HL-60/S4 treated with phorbol 12-myristate 13-acetate at 8.2 ng/mL for 4 days and 3 days (cell line): ENCODE data around the gene PXDC1.
"Not testable (repeated sequence)": the region's sequence is repeated elsewhere in the genome, so short reads cannot be mapped to it uniquely, and the experiment has no call there.

Source experiments
- in situ Hi-C: fragments of 300-500 bp; cut with MboI; formaldehyde crosslinking; loops from 2 replicates; pipeline ENCODE4 v1.15.0; 2022; ENCODE audit warnings: low sequenced_read_pairs

PXDC1 gene

GRCh38 chr6:3764516-3765335, 13.2 kb upstream of the PXDC1 start:
- in situ Hi-C loops: no loop called here

DNA sequence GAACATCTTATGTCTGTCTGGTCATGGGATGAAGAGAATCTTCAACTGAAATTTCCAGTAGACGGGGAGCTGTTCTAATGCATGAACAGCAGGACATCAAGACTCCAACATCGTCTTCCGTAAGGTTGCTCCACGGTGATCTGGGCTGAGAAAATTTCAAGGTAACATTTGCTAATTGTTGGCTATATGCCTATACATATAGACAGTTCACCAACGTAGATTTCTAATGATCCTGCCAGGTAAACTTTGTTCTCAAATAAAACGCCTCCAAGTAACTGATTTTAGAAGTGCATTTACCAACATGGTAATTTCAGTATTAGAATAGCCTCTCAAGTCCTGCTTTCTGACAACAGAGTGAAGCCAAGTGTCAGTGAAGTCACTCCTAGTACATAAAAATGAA, 11.3 kb upstream of the PXDC1 start:
- in situ Hi-C loops: no loop called here

GRCh38 chr6:3762359-3762758, 10.8 kb upstream of the PXDC1 start:
- in situ Hi-C loops: no loop called here

DNA sequence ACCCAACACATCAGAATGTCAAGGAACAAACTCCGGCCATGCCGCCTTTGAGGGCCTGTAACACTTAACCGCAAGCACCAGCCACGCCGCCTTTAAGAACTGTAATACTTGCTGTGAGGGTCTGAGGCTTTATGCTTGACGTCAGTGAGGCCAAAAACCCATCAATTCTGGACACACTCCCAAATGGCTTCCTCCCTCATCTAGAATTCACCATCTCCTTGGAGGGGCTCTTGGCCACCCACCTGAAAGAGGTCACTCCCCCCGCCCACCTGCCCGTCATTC, 10.4 kb upstream of the PXDC1 start:
- in situ Hi-C loops: no loop called here

GRCh38 chr6:3759646-3760232, 8.2 kb upstream of the PXDC1 start:
- in situ Hi-C loops: no loop called here

DNA sequence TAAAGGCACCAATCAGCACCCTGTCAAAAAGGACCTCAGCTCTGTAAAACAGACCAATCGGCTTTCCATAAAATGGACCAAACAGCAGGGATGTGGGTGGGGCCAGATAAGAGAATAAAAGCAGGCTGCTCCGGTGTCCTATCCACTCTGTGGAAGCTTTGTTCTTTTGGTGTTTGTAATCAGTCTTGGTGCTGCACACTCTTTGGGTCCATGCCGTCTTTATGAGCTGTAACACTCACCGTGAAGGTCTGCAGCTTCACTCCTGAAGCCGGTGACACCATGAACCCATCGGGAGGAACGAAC, 7.3 kb upstream of the PXDC1 start:
- in situ Hi-C loops: no loop called here

- in situ Hi-C loops: not testable (repeated sequence)
These were observed 6.7 kb upstream of the PXDC1 start for GRCh38 chr6:3757998-3758841.

DNA sequence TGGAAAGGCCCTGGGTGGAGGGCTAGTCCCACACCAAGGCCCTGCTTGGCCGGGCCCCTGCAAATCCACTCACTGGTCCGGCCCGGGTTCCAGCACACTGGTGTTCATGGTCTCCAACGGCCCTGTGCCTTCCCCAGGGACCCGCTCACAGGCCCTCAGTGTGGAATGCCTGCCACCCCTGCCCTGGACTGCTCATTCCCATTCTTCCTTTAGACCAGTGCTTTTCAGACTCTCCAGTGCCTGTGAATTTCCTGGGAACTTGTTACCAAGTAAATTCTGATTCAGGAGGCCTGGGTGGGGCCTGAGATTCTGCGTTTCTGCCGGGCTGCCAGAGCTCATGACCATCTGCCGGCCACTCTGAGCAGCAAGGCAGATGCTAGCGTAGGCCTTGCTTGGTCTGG, 5.7 kb upstream of the PXDC1 start:
- in situ Hi-C loops: no loop called here

GRCh38 chr6:3756546-3756945, 5.0 kb upstream of the PXDC1 start:
- in situ Hi-C loops: no loop called here

DNA sequence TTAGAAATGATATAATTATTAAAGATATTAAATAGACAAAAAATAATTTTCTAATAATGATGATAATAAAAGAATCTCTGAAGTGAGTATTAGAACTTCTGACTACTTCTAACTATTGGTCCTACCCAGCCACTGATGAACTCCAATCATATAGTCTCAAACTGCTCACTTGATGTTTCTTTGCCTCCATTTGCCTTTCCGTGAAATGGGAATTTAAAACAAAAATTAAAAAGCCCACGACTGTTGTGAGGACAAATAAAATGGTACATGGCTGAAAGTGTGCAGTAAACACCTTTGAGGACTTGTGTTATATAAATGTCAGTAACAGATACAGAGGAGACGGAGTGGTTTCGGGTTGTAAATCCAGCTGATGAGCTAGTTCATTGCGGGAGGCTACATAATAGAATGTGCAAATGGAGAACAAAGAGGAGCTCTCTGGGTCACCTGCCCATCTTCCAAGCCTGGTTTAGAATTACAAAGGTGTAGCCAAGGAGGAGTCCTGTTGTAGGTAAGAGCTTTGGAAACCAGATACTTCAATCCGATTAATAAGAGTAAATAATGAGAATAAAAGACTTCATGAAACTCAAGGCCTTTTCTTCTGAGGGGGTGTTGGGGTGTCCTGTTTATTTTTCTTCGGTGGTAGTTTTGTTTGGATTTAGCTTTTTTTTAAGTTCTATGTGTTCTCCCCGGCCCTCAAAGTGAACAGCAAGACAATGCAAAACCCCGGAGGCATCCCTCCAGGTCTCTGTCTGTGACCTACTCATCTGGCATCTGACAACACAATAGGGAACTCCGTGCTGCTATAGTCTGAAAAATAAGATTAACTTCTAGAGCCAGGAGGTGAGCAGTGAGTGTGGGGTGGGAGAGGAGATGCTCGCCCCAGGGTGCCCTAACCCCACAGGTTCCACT, 4.4 kb upstream of the PXDC1 start:
- in situ Hi-C loops: no loop called here

DNA sequence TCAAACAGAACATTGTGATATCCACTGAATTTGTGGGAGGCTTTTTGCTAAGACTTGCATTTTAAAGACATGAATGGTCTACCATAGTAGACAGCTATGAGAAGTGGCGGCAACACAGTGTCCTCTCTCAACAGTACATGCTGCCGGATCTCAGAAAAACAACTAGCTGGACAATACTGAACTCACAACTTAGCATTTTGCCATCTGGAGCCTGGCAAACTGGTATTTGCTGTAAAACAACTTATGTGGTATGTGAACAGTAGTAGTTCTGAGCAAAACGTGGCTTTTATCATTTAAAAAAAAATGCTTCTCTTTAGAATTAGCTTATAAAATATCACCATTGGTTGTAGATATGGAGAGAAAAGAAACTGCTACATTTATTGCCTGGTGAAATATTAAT, 3.3 kb upstream of the PXDC1 start:
- in situ Hi-C loops: no loop called here

DNA sequence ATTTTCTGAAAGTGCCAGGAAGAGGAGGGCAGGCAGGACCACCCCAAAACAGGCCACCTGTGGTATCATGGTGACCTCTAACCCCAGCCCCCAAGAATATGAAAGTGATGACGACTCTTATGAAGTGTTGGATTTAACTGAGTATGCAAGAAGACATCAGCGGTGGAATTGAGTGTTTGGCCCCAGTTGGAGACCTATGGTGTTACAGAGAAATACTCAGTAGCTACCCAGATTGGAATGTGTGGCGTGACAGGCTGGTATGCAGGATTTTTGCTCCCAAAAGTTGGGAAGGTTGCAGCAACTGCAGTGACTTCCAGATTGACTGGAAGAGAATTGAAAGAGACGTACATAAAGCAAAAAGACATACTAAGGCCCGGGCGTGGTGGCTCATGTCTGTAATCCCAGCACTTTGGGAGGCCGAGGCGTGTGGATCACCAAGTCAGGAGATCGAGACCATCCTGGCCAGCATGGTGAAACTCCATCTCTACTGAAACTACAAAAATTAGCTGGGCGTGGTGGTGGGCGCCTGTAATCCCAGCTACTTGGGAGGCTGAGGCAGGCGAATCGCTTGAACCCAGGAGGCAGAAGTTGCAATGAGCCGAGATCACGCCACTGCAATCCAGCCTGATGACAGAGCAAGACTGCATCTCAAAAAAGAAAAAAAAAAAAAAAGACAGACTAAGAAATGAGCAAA, 2.7 kb upstream of the PXDC1 start:
- in situ Hi-C loops: not testable (repeated sequence)

- in situ Hi-C loops: no loop called here
These were observed 1.8 kb upstream of the PXDC1 start for GRCh38 chr6:3753228-3753835.

GRCh38 chr6:3752531-3753227, 1.2 kb upstream of the PXDC1 start:
- in situ Hi-C loops: no loop called here

DNA sequence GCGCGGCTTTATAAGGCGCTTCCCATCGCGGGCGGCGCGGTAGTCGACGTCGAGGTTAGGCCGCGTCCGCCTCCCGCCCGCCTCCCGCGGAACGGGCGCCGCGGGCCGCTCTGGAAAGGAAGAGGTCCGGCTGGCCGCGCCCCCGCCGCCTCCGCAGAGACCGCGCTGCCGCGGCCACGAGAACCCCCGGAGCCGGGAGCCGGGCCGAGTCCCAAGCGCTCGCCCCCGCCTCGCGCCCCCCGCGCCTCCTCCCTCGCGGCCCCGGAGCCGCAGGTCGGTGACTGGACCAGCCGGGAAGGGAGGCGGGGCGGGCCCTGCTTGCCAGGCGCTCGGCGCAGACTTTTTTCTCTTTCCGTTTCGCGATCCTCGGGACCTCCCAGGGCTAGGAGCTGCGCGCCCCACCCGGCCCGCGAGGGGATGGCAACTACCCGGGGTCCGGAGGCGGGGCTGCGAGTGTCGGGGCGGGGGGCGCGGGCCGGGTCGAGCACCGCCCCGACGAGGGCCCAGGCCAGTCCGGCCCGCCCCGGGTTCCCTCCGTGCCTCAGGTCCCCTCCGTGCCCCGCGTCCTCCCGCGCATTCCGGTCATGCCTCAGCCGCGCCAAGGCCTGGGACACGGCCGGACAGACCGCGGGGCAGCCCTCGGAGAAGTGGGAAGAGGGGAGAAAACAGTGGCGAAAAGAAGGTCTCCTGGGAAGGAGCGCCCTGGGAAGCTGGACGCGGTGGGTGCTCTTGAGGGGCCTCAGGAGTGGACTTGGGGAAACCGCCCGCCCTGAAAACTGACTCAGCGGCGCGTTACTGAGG, 417 bp upstream of the PXDC1 start:
- in situ Hi-C loops: no loop called here

DNA sequence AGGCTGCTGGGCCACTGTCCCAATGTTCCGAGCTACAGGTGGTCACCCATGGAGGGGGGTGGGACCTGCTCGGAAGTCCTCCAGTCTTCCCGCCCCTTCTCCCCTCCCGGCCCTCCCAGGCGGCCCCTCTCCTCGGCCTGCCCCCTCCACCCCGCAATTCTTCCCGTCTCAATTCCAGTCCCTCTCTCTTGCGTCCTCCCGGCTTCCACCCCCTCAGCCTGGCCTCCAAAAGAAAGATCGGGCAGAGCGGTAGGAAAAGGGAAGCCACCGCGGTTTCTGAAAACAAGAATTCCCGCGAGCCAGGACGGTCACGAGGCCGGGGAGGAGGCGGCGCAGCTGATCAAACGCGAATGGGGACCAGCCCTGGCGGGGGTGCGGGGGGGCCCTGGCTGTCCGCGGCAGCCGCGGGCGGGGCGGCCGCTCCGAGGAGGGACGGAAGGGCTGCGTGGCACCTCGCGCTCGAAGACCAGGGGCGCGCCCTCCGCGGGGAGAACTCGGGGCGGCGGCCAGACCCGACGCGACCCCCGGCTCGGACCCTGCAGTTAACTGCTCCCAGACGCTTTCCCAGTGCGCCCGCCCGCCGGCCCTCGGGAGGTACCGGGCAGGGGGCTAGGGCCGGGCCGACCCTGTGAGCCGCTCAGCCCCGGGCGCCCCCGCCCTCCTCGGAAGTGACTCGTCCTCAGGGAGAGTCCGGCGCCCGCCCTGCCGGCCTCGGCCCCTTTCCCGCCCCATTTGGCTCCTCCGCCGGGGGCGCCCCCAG, 1.0 kb downstream of the PXDC1 start:
- in situ Hi-C loops: no loop called here

GRCh38 chr6:3749977-3750316, 1.6 kb downstream of the PXDC1 start:
- in situ Hi-C loops: loop anchor here (10.0 to 25.0 kb wide), 3 partner anchors 235 to 613 kb away; no protein-coding TSS in a partner anchor
